ENCODE results near the gene EEF2KMT.

GRCh38 chr16:5062790-5063765, 34.5 kb downstream of the EEF2KMT start:
- TF ChIP-seq CTCF (IDR thresholded peaks at IDR 0.05) (no peak), EP300 (IDR thresholded peaks at IDR 0.05) (no peak), POLR2A (IDR thresholded peaks at IDR 0.05) (no peak)
